Suprapubic skin (tissue), 3 donors: ENCODE measurements around the gene CBL.

ENCODE experiments used
- POLR2A ChIP-seq, 2 donors: fragments of 450-650 bp; IDR thresholded peaks; one replicate each; pipeline ENCODE4 v1.6.1; 2017; ENCODE audit warnings: antibody characterized with exemption in 2 of 2, mild to moderate bottlenecking in 2 of 2, moderate library complexity in 2 of 2
- TF ChIP-seq, protein P1 (sequence below), 2 donors: fragments of 200-600 bp in 1 of 2; fragments of 450-650 bp in 1 of 2; sonication (generic) in 1 of 2; IDR thresholded peaks; one replicate each; pipeline ENCODE4 v1.5.1; 2016 to 2019; ENCODE audit warnings: antibody characterized with exemption in 2 of 2, mild to moderate bottlenecking in 1 of 2, moderate library complexity in 1 of 2

DNA sequence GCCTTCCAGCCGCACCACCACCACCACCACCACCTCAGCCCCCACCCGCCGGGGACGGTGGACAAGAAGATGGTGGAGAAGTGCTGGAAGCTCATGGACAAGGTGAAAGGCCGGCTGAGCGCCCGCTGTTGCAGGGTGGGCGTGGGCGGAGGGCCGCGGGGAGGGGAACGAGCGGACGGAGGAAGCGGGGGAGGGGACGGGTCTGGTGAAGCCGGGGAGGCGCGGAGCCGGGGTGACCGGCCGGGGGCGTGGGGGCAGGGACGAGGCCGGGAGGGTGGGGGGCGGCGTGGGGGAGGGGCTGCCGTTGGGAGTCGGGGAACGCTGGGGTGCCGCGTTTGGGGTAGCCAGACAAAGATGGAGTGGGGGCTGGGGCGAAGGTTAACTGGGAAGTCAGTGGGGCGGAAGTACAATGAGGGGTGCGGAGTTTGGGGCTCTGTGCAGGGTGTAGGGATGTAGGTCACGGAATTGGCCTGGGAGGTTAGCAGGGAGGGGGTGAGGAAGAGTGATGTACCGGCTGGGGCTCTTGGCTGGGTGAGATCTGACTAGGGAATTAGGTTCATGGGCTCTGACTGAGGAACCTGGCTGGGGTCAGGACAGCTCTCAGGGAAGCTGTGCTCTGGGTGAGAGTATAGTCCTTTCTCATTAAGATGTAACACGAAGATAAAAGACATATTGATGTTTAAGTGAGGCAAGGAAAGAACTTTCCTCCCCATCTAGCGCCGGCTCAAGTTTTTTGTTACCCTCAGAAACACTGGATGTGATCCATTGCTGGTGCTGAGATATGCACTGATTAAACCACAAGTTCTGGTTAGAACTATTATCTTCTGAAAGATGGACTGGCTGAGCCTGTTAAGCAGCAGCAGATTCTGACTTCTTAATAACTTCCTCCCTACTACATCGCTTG is 624 bp downstream of the CBL start:
- TF ChIP-seq, protein P1, sequence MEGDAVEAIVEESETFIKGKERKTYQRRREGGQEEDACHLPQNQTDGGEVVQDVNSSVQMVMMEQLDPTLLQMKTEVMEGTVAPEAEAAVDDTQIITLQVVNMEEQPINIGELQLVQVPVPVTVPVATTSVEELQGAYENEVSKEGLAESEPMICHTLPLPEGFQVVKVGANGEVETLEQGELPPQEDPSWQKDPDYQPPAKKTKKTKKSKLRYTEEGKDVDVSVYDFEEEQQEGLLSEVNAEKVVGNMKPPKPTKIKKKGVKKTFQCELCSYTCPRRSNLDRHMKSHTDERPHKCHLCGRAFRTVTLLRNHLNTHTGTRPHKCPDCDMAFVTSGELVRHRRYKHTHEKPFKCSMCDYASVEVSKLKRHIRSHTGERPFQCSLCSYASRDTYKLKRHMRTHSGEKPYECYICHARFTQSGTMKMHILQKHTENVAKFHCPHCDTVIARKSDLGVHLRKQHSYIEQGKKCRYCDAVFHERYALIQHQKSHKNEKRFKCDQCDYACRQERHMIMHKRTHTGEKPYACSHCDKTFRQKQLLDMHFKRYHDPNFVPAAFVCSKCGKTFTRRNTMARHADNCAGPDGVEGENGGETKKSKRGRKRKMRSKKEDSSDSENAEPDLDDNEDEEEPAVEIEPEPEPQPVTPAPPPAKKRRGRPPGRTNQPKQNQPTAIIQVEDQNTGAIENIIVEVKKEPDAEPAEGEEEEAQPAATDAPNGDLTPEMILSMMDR (IDR thresholded peaks at IDR 0.05), result no peak
- TF ChIP-seq POLR2A (IDR thresholded peaks at IDR 0.05), result no peak
